GM21717 (cell line): ENCODE measurements around the gene PDE9A.
"Not testable (repeated sequence)": the region's sequence is repeated elsewhere in the genome, so short reads cannot be mapped to it uniquely, and the experiment has no call there.

ENCODE experiments used
- ATAC-seq: cut with Tn5 transposase; IDR thresholded peaks from one replicate; pipeline ENCODE4 v1.9.1; 2021; ENCODE audit warnings: mild to moderate bottlenecking, moderate library complexity; ENCODE audit not compliant: unreplicated experiment

Gene PDE9A

GRCh38 chr21:42653231-42654061 lies at the start of gene PDE9A:
Gene PDE9A (plus strand): TSS chr21:42653621. CDS start chr21:42653815, 194 bp downstream.
- no peak for ATAC-seq

- no peak for ATAC-seq
Measured at GRCh38 chr21:42607102-42607501, 46.3 kb upstream of the PDE9A start.

- ATAC-seq, result no peak
Measured at GRCh38 chr21:42607525-42608102, 45.8 kb upstream of the PDE9A start.

- no peak for ATAC-seq
Measured at GRCh38 chr21:42608446-42608845, 45.0 kb upstream of the PDE9A start.

- no peak for ATAC-seq
Measured at GRCh38 chr21:42609811-42610210, 43.6 kb upstream of the PDE9A start.

GRCh38 chr21:42611852-42612251 lies 41.6 kb upstream of the PDE9A start:
- no peak for ATAC-seq

- ATAC-seq, result no peak
Measured at GRCh38 chr21:42612390-42612789, 41.0 kb upstream of the PDE9A start.

GRCh38 chr21:42613756-42614155 lies 39.7 kb upstream of the PDE9A start:
- no peak for ATAC-seq

- no peak for ATAC-seq
Measured at GRCh38 chr21:42614396-42614795, 39.0 kb upstream of the PDE9A start.

- no peak for ATAC-seq
Measured at GRCh38 chr21:42614811-42615351, 38.5 kb upstream of the PDE9A start.

- ATAC-seq, result not testable (repeated sequence)
Measured at GRCh38 chr21:42615377-42615776, 38.0 kb upstream of the PDE9A start.

- no peak for ATAC-seq
Measured at GRCh38 chr21:42615924-42616323, 37.5 kb upstream of the PDE9A start.

GRCh38 chr21:42616446-42616845 lies 37.0 kb upstream of the PDE9A start:
- no peak for ATAC-seq

GRCh38 chr21:42616941-42617340 lies 36.5 kb upstream of the PDE9A start:
- no peak for ATAC-seq

- ATAC-seq, result no peak
Measured at GRCh38 chr21:42617486-42617885, 35.9 kb upstream of the PDE9A start.

- no peak for ATAC-seq
Measured at GRCh38 chr21:42618707-42619102, 34.7 kb upstream of the PDE9A start.

GRCh38 chr21:42619166-42619565 lies 34.3 kb upstream of the PDE9A start:
- ATAC-seq, result no peak

- no peak for ATAC-seq
Measured at GRCh38 chr21:42619841-42620240, 33.6 kb upstream of the PDE9A start.

- ATAC-seq, result no peak
Measured at GRCh38 chr21:42621166-42621818, 32.1 kb upstream of the PDE9A start.

GRCh38 chr21:42621819-42622177 lies 31.6 kb upstream of the PDE9A start:
- ATAC-seq, result no peak

GRCh38 chr21:42622284-42622683 lies 31.1 kb upstream of the PDE9A start:
- no peak for ATAC-seq

- no peak for ATAC-seq
Measured at GRCh38 chr21:42623694-42624093, 29.7 kb upstream of the PDE9A start.
